ENCODE results near the gene PRF1.
"Not testable (repeated sequence)": the region's sequence is repeated elsewhere in the genome, so short reads cannot be mapped to it uniquely, and the experiment has no call there.

PRF1 gene

DNA sequence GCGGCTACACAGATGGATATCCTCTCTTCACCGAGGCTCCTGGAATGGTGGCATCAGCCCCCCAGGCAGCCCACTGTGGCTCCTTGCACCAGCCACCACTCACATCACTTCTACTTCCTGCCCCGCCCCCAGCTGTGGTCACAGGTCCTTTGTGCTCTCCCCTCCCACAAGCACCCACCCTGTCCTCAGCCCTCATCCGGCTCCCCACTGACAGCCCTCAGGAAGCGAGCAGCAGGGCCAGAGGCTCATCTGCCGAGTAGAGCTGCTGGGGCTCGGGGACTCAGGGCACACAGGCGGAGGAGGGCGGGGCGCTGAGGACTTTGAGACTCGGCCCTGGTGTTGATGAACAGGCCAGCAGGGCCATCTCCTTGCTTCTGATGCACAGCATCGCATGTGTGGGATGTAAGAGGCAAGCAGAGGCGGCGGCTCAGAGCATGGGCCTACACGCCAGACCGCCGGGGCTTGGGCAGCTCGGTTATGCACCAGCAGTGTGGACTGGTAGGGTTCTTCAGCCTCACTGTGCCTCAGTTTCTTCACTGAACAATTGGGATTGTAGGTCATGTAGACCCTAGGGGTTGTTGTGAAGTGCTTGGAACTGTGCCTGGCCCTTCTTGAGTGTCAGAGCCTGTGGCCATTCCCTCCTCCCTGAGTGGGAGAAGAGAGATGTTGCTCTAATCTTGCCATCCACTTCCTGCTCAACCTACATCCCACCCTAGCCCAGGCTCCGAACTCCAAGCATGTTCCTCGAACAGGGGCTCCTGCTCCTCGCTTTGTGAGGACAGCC is at the start of gene PRF1:
PRF1 (minus strand) TSS at position 77 of the 784 bp plus-strand sequence. CDS start 1,839 bp downstream, outside the sequence.
- no peak for DNase-seq (ENCODE audit: low spot score)

DNA sequence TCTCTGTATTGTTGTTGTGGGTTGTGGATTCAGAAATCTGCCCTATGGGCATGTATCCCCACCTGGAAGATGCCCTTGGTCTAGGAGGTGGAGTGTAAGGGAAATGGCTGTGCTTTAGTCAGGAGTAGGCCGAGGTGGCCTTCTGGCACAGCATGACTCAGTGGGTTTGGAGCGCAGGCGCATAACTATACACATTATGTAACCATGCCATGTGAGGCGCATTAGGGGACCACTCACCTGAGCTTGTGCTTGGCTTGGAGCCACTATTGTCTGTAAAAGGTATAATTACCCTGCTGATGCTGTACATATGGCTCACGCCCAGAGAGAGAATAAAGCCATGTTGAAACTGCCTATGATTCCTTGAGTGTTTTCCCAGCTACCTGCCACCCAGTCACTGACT is 49.1 kb upstream of the PRF1 start:
- no peak for DNase-seq (ENCODE audit: low spot score)

DNA sequence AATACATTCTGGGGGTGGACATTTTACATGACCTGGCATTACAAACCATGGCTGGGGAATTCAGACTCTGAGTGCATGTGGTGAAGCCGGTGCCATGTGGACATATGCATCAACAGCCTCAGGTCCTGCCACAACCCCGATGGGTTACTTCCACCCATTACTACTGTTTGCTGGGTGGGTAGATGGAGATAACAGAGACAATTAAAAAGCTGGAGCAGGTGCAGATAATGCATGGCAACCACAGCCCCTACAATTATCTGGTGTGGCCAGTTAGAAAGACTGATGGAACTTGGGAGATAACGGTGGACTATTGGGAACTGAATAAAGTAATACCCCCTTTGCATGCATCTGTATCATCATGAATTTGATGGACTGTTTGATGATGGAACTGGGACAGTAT is 48.2 kb upstream of the PRF1 start:
- DNase-seq (ENCODE audit: low spot score): no peak

DNA sequence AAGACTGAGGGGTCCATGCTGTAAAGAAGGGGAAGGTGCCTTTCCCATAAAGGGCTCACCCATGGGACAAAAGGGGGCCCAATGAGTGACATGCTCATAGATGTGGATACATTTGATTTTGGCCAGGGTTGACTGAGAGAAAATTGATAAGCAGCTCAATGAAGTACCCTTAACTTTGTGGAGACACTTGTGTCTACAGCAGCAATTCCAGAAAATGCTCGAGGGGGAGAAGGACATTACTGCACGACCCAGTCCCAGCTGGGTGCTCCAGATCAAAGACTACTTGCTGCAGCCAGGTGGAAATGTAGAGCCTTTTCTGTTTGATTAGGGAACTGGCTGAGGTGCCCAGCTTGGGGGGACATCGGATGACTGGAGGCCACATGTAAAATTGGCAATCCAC is 47.6 kb upstream of the PRF1 start:
- no peak for DNase-seq (ENCODE audit: low spot score)

DNA sequence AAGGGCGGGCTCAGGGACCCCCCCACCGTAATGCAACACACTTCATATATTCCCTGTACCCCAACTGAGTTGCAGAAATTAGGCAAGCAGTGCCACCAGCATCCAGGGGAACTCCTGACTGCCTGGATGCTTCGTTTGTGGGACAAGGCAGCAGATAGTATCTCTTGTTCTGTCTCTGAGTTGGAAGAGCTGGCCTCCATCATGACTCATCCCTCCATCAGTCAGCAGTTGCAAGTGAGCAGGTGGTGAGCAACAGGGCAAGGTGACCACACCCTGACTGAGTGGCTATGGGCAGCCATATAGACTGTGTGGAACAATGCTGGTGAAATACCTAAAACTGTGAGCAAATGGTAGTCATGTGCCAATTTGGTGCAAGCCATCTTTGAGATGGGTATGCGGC is 47.0 kb upstream of the PRF1 start:
- no peak for DNase-seq (ENCODE audit: low spot score)

DNA sequence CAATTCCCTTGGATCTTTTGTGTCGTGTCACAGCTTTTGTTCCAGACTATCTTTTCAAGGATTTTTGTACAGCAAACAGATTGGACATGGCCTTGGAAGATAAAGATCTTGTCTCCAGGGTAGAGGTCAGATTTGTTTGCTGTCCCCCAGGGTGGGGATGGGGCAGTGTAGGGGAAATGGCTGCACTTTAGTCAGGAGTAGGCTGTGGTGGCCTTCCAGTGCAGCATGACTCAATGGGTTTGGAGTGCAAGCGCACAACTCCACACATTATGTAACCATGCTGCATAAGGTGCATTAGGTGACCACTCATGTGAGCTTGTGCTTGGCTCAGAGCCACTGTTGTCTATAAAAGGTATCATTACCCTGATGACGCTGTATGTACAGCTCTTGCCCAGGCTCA is 45.9 kb upstream of the PRF1 start:
- no peak for DNase-seq (ENCODE audit: low spot score)

DNA sequence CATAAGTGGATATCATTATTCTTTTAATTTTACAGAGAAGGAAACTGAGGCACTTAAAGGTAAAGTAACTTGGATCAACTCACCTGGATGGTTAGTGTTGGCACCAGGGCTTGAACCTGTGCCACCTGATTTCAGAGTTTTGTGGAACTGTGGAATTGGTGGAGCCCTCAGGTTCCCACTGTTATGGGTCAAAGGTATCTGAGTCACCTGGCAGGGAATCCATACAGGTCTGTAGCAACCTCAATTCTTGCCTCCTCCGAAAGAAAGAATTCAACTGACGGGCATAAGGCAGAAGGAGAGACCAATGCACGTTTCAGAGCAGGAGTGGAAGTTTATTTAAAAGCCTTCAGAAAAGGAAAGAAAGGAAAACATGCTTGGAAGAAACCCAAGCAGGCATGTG is 44.5 kb upstream of the PRF1 start:
- DNase-seq (ENCODE audit: low spot score): no peak

DNA sequence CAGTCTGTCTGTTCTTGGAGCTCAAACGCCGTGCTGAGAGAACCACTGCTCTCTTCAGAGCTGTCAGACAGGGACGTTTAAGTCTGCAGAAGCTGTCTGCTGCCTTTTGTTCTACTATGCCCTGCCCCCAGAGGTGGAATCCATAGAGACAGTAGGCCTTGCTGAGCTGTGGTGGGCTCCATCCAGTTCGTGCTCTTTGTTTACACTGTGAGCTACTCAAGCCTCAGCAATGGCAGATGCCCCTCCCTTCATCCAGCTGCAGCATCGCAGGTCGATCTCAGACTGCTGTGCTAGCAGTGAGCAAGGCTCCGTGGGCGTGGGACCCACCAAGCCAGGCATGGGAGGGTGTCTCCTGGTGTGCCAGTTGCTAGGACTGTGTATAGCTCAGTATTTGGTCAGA is 42.4 kb upstream of the PRF1 start:
- DNase-seq (ENCODE audit: low spot score): not testable (repeated sequence)

DNA sequence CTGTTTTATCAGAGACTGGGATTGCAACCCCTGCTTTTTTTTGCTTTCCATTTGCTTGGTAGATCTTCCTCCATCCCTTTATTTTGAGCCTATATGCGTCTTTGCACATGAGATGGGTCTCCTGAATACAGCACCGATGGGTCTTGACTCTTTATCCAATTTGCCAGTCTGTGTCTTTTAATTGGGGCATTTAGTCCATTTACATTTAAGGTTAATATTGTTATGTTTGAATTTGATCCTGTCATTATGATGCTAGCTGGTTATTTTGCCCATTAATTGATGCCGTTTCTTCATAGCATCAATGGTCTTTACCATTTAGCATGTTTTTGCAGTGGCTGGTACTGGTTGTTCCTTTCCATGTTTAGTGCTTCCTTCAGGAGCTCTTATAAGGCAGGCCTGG is 40.7 kb upstream of the PRF1 start:
- DNase-seq (ENCODE audit: low spot score): not testable (repeated sequence)

DNA sequence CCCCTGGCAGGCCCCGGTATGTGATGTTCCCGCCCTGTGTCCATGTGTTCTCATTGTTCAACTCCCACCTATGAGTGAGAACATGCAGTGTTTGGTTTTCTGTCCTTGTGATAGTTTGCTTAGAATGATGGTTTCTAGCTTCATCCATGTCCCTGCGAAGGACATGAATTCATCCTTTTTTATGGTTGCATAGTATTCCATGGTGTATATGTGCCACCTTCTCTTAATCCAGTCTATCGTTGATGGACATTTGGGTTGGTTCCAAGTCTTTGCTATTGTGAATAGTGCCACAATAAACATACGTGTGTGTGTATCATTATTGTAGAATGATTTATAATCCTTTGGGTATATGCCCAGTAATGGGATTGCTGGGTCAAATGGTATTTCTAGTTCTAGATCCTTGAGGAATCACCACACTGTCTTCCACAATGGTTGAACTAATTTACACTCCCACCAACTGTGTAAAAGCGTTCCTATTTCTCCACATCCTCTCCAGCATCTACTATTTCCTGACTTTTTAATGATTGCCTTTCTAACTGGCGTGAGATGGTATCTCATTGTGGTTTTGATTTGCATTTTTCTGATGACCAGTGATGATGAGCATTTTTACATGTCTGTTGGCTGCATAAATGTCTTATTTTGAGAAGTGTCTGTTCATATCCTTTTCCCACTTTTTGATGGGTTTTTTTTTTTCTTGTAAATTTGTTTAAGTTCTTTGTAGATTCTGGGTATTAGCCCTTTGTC is 37.3 kb upstream of the PRF1 start:
- DNase-seq (ENCODE audit: low spot score): not testable (repeated sequence)

DNA sequence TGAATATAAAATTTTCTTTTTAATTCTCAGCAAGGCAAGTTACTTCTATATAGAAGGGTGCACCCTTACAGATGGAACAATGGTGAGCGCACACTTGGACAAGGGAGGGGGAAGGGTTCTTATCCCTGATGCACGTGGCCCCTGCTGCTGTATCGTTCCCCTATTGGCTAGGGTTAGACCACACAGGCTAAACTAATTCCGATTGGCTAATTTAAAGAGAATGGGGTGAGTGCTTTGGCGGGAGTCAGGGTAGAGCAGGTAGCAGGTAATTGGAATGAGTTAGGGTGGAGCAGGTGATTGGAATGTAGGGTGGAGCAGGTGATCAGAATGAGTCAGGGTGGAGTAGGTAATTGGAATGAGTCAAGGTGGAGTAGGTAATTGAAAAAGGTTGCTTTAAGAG is 32.0 kb upstream of the PRF1 start:
- DNase-seq (ENCODE audit: low spot score): not testable (repeated sequence)

DNA sequence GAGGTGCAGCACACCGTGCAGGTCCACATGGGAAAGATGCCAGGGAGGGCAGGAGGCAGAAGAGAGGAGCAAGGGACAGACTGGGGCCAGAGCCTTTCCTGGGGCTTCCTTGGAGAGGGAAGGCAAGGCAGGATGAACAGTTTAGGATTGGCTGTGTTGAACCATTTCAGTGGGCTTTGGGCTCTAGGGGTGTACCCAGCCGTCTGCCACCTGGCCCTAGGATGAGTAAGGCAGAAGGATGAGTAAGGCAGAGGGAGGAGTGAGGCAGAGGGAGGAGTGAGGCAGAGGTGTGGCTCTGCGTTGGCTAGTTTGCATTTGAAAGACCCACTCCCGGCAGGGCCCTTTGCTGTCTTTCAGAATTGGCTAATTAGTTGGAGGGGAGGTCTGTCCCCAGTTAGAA is 31.5 kb upstream of the PRF1 start:
- peak; percentile 58 for DNase-seq (ENCODE audit: low spot score)

DNA sequence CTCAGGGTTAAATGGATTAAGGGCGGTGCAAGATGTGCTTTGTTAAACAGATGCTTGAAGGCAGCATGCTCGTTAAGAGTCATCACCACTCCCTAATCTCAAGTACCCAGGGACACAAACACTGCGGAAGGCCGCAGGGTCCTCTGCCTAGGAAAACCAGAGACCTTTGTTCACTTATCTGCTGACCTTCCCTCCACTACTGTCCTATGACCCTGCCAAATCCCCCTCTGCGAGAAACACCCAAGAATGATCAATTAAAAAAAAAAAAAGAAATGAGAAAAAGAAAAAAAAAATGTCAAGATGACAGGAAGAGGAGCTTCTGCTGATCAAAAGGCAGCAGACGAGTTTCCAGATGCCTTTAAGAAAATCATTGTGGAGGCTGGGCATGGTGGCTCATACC is 29.2 kb upstream of the PRF1 start:
- DNase-seq (ENCODE audit: low spot score): not testable (repeated sequence)

DNA sequence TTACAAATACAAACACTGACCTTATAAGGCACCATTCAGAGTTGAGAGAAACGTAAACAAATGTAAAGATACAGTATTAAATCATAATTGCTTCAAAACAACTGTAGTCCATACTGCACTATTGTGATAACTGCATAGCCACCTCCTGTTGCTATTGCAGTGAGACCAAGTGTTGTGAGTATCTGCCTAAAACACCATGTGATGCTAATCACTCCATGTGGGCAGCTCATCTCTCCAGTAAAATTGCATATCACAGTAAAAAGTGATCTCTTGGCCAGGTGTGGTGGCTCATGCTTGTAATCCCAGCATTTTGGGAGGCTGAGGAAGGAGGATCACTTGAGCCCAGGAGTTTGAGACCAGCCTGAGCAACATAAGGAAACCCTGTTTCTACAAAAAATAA is 26.8 kb upstream of the PRF1 start:
- no peak for DNase-seq (ENCODE audit: low spot score)

DNA sequence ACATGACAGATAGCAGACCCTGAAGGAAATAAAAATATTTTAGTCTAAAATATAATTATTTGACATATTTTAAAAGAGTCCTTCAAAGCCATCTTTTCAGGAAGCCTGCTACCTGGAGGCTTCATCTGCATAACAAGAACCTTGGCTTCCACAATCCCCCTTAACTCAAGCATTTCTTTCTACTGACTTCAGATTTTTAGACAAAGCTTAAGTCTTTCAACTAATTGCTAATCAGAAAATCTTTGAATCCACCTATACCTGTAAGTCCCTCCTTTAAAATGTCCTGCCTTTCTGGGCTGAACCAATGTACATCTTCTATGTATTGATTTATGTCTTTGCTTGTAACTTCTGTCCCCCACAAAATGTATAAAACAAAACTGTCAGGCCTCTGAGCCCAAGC is 23.5 kb upstream of the PRF1 start:
- DNase-seq (ENCODE audit: low spot score): no peak

DNA sequence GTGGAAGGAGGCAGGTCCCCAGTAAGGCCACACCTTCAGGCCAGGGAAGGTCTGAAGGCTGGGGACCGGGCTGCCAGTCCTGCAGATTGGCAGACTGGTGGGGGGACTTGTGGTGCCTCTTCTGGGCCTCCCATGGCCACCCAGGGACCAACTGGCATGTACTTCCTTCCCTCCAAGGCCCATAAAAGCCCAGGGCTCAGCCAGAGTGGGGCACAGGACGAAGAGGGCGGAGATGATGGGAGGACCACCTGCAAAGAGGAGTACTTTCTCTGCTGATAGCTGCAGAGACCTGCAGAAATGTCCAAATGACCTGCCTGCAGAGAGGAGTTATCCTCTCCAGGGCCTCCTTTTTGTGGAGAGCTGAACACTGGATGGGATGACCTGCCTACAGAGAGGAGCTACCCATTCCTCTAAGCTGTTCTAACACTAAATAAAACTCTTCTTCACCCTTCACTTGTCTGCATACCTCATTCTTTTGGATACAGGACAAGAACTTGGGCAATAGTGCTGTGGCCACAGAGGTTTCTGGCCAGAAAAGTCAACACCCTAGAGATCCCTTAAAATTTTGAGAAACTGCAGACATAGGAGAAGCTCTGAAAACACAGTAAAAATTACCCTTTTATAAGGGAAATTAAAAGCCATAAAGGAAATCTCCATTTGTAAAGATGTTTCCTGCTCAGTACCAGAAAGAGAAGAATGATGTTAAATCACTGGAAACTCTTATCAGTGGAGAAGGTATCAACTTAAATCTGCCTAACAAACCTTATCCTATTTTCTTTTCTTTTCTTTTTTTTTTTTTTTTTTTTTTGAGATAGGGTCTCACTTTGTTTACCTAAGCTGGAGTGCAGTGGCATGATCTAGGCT is 20.7 kb upstream of the PRF1 start:
- no peak for DNase-seq (ENCODE audit: low spot score)

DNA sequence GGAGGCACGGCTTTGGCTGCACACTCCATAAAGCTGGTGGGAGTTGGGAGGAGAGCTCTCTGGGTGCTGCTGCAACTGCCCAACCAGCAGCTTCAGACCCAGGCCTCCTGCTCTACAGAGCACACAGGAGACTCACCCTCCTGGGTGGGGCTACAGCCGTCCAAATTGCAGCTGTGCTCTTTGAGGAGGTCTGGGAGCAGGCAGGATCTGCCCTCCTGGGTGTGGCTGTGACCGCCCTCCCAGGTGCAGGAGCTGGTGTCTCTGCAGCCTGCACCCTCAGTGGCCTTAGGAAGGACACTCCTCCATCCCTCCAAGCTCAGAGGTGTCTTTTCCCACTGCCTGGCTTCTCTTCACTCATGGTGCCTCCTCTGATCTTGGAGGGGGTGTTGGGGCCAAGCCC is 20.0 kb upstream of the PRF1 start:
- no peak for DNase-seq (ENCODE audit: low spot score)

DNA sequence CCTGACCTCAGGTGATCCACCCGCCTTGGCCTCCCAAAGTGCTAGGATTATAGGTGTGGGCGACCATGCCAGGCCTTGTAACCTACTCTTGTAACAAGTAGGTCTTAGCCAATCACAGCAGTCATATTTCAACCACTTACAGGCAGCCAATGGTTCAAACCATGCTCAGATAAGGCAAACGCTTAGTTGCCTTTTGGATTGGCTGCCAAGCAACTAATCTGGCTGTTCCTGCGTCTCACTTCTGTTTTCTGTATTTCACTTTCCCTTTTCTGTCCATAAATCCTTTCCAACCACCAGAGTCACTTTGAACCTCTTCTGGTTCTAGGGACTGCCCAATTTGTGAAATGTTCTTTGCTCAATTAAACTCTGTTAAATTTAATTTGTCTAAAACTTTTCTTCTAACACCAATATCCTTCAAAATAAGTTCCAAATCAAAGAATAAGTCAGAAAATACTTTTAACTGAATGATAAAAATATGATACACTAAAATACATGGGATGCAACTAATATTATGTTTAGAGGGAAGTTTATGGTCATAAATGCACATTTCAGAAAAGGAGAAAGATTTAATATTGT is 19.1 kb upstream of the PRF1 start:
- DNase-seq (ENCODE audit: low spot score): no peak

DNA sequence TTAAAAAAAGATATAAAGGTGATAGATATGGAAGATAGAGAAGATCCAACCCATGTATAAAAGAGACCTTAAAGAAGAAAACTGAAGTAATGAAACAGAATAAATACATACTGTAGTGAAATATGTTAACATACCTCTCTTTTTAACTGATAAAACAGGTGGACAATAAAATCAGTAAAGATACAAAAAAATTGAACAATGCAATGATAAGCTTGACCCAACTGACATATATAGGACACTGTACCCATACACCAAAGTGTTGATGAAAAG is 17.4 kb upstream of the PRF1 start:
- DNase-seq (ENCODE audit: low spot score): no peak

DNA sequence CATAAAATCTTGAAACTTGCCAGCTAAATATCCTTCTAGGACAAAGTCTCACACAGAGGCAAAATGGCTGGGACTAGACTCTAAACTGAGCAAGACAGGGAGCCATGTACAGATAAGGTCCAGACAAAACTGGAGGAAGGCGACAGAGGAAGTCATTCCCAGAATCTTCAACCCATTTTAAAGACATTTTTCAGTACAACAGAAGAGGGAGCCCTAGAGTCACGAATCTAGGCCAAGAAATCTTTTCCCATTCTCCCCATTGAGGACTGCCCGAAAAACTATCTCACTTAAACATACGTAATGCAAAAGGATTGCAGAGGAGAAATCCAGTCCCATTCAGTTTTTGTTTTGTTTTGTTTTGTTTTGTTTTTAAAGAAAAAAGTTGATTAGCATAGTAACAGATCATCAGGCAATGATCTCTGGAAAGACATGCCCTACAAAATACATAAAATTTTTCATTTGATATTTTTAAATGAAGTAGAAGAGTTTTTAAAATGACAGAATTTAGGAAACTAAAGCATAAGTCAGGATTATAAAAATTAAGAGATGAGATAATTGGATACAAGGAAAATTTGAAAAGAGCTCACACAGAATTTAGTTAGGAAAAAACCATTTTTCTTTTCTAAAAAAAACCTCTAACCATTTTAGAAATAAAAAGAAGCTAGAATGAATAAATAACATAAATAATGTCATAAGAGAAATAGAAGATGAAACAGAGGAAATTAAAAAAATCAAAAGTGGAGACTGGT is 16.9 kb upstream of the PRF1 start:
- DNase-seq (ENCODE audit: low spot score): peak; percentile 51

DNA sequence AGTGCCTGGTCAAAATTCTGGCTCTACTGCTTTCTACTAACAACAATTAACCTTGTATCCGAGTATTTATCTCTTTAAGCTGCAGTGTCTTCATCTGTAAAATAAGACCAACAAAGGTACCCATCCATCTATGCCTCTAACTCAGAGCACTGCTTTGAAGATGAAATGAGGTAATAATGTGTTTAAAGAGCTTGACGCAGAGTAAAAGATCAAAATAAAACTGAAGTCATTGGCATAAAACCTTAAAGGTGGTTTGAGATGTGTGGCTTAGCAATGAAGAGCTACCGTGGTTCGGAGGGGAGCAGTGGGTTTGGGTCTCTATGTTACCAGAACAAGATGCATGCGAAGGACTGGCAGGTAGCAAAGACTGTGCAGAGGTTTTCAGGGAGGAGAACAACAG is 16.1 kb upstream of the PRF1 start:
- DNase-seq (ENCODE audit: low spot score): no peak

Data from iPS-NIHi11 (cell line).